PC-9 (cell line): ENCODE measurements around the gene MRPL43.

ENCODE experiments used
- EZH2 ChIP-seq: fragments of 200-600 bp; sonication (generic); IDR thresholded peaks from 2 replicates; pipeline ENCODE4 v1.8.0; 2017; ENCODE audit warnings: antibody characterized with exemption, low read depth
- TF ChIP-seq, protein P1 (sequence below): fragments of 200-600 bp; sonication (generic); conservative IDR thresholded peaks from 2 replicates; pipeline ENCODE4 v1.6.1; 2017; ENCODE audit warnings: mixed run types, antibody characterized with exemption, mild to moderate bottlenecking, moderate library complexity

DNA sequence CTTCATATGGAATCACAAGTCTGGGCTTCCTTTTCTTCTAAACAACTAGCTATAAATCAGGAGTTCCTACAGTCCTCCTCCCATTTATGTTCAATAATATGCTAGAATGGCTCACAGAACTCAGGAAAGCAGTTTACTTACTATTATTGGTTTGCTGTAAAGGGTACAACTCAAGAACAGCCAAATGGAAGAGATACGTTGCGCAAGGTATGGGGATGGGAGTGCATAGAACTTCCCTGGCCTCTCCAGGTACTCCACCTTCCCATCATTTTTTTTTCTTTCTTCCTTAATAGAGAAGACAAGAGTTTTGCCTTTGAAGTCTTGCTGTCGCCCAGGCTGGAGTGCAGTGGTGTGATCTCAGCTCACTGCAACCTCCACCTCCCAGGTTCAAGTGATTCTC, 45.1 kb downstream of the MRPL43 start:
- TF ChIP-seq, protein P1, sequence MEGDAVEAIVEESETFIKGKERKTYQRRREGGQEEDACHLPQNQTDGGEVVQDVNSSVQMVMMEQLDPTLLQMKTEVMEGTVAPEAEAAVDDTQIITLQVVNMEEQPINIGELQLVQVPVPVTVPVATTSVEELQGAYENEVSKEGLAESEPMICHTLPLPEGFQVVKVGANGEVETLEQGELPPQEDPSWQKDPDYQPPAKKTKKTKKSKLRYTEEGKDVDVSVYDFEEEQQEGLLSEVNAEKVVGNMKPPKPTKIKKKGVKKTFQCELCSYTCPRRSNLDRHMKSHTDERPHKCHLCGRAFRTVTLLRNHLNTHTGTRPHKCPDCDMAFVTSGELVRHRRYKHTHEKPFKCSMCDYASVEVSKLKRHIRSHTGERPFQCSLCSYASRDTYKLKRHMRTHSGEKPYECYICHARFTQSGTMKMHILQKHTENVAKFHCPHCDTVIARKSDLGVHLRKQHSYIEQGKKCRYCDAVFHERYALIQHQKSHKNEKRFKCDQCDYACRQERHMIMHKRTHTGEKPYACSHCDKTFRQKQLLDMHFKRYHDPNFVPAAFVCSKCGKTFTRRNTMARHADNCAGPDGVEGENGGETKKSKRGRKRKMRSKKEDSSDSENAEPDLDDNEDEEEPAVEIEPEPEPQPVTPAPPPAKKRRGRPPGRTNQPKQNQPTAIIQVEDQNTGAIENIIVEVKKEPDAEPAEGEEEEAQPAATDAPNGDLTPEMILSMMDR: no peak
- no peak for TF ChIP-seq EZH2
